Peyer's patch (tissue), 4 donors: ENCODE data around the gene ERH.

ENCODE experiments used
- CTCF ChIP-seq, 6 experiments: fragments of 450-650 bp in 4 of 6; fragments of 200-600 bp in 2 of 6; sonication (generic) in 1 of 6; IDR thresholded peaks; one replicate each; pipeline ENCODE4 v1.5.1; 2017 to 2019; ENCODE audit warnings: antibody characterized with exemption in 6 of 6, mild to moderate bottlenecking in 3 of 6, moderate library complexity in 1 of 6
- POLR2A ChIP-seq, 2 donors: fragments of 450-650 bp; IDR thresholded peaks; one replicate each; pipeline ENCODE4 v1.5.1; 2017; ENCODE audit warnings: antibody characterized with exemption in 2 of 2, mild to moderate bottlenecking in 2 of 2, moderate library complexity in 2 of 2

- TF ChIP-seq CTCF (IDR thresholded peaks at IDR 0.05) (no peak), POLR2A (IDR thresholded peaks at IDR 0.05) (no peak)
Measured at GRCh38 chr14:69353168-69353567, 44.9 kb downstream of the ERH start.
